Naive thymus-derived CD4-positive, alpha-beta T cell (primary cell): ENCODE results near the gene BUD31. TPM values are rescaled to one million over a fixed set of nuclear protein-coding genes. Genes with fewer than 3 reads are reported as not detected.
"Not testable (repeated sequence)": the region's sequence is repeated elsewhere in the genome, so short reads cannot be mapped to it uniquely, and the experiment has no call there.

Source experiments
- ATAC-seq: fragments of 150-1000 bp; cut with Tn5 transposase; 2 replicates; pipeline ENCODE4 v1.10.0; 2021; ENCODE audit warnings: mild to moderate bottlenecking, moderate library complexity
- CTCF ChIA-PET: fragments of 350-600 bp; sonication (Branson Sonifier 250); formaldehyde crosslinking; loops from one replicate; lab custom pipeline; 2021; ENCODE audit warnings: antibody characterized with exemption; lab: Charles Lee
- POLR2A ChIA-PET: fragments of 350-600 bp; sonication (Branson Sonifier 250); formaldehyde crosslinking; loops from one replicate; lab custom pipeline; 2021; ENCODE audit warnings: antibody characterized with exemption, inconsistent platforms; lab: Charles Lee
- DNase-seq, 9 donors: peaks; one replicate each; pipeline versions ENCODE4 v3.0.0 to v3.0.0-alpha.2; 2020 to 2022; ENCODE audit warnings: mixed read lengths in 1 of 9
- H3K27ac ChIP-seq: one replicate; pipeline ENCODE4 v1.7.0; 2013; ENCODE audit warnings: mild to moderate bottlenecking, low read depth, low read length, moderate library complexity
- H3K27me3 ChIP-seq, 2 donors: one replicate each; pipeline ENCODE4 v1.7.0; 2013; ENCODE audit warnings: low read length in 2 of 2, mild to moderate bottlenecking in 2 of 2, moderate library complexity in 2 of 2; ENCODE audit not compliant: control insufficient read depth in 2 of 2, insufficient read depth in 2 of 2
- H3K36me3 ChIP-seq, 3 experiments: 1 replicate in 2 of 3; 2 replicates in 1 of 3; pipeline ENCODE4 v1.7.0; 2013; ENCODE audit warnings: low read length in 3 of 3, mild to moderate bottlenecking in 3 of 3, moderate library complexity in 1 of 3; ENCODE audit not compliant: insufficient read depth in 3 of 3, control insufficient read depth in 2 of 3
- H3K4me1 ChIP-seq, 2 donors: one replicate each; pipeline ENCODE4 v1.7.0; 2013; ENCODE audit warnings: low read length in 2 of 2, mild to moderate bottlenecking in 2 of 2, moderate library complexity in 1 of 2; ENCODE audit not compliant: control insufficient read depth in 2 of 2, insufficient read depth in 2 of 2
- H3K4me3 ChIP-seq: 2 replicates; pipeline ENCODE4 v1.7.0; 2013; ENCODE audit warnings: mild to moderate bottlenecking, low read length
- H3K9me3 ChIP-seq, 3 experiments: 1 replicate in 2 of 3; 2 replicates in 1 of 3; pipeline ENCODE4 v1.7.0; 2013; ENCODE audit warnings: low read length in 3 of 3; ENCODE audit not compliant: control insufficient read depth in 2 of 3
- H3K27ac Mint-ChIP-seq, 9 donors: one replicate each; pipeline ENCODE4 v1.8.0; 2020 to 2022; ENCODE audit warnings: mixed read lengths in 9 of 9, mild to moderate bottlenecking in 8 of 9, moderate library complexity in 5 of 9, inconsistent platforms in 2 of 9
- H3K27me3 Mint-ChIP-seq, 5 donors: one replicate each; pipeline ENCODE4 v1.8.0; 2021 to 2022; ENCODE audit warnings: mixed read lengths in 5 of 5, mild to moderate bottlenecking in 1 of 5
- H3K36me3 Mint-ChIP-seq, 5 donors: one replicate each; pipeline ENCODE4 v1.8.0; 2020 to 2022; ENCODE audit warnings: mixed read lengths in 5 of 5, mild to moderate bottlenecking in 3 of 5, inconsistent platforms in 1 of 5
- H3K4me1 Mint-ChIP-seq, 7 donors: one replicate each; pipeline ENCODE4 v1.8.0; 2020 to 2022; ENCODE audit warnings: mixed read lengths in 7 of 7, mild to moderate bottlenecking in 3 of 7, inconsistent platforms in 1 of 7
- H3K4me3 Mint-ChIP-seq, 10 donors: one replicate each; pipeline ENCODE4 v1.8.0; 2020 to 2022; ENCODE audit warnings: mild to moderate bottlenecking in 10 of 10, mixed read lengths in 10 of 10, moderate library complexity in 6 of 10, inconsistent platforms in 2 of 10
- H3K9me3 Mint-ChIP-seq, 11 donors: one replicate each; pipeline ENCODE4 v1.8.0; 2020 to 2022; ENCODE audit warnings: mixed read lengths in 11 of 11, mild to moderate bottlenecking in 4 of 11, inconsistent platforms in 1 of 11, moderate library complexity in 1 of 11
- intact Hi-C, 2 donors: fragments of 100-400 bp; cut with micrococcal nuclease; formaldehyde crosslinking; loops; one replicate each; pipeline ENCODE4 v1.15.1; 2023
- polyA plus RNA-seq, 2 donors: library from polyadenylated mRNA; unstranded; fragments of 300-500 nt; fragmentation: Illumina TruSeq; gene quantifications; one replicate each; pipeline ENCODE4 v1.2.3, GENCODE V29; 2021
- total RNA-seq, 6 experiments: library from RNA in 5 of 6; stranded (reverse) in 5 of 6; gene quantifications; 1 replicate in 5 of 6; 2 replicates in 1 of 6; pipeline ENCODE4 v1.2.3 and lab custom pipeline; 2021 to 2026

BUD31 gene
- total and polyA plus RNA-seq, 7 experiments from 2014 or later: 55.2 to 173 (median 134) TPM

- intact Hi-C loops: loop anchor here in 1 of 2 donors (5.0 kb wide), 1 partner anchor 198 kb away; no protein-coding TSS in a partner anchor
- H3K9me3 Mint-ChIP-seq: no peaks in the 10 kb centered on the region
- peaks cover 4 to 29% (median 8%) of the 10 kb centered on the region in 5 donors for H3K36me3 Mint-ChIP-seq
- no peak for DNase-seq
- ChIA-PET POLR2A (interaction anchor here (0.6 to 3.9 kb wide), 5 partner anchors 7 to 20 kb away, joined by 3 to 25 read pairs (median 5); no protein-coding TSS in a partner anchor), CTCF (interaction anchor here (1.0 kb wide), 1 partner anchor 25 kb away, joined by 3 read pairs; the partner anchor contains the start of gene BUD31)
- no peaks in the 10 kb centered on the region for H3K27me3 ChIP-seq
- peaks cover 28 to 52% (median 43%) of the 10 kb centered on the region in 7 donors for H3K4me1 Mint-ChIP-seq
- H3K4me3 Mint-ChIP-seq: peak overlapping the region in 1 of 10 donors; percentile 12
- H3K27ac Mint-ChIP-seq: peak overlapping the region; percentile 68 to 91 (median 83)
- H3K27ac ChIP-seq: peak overlapping the region; percentile 55
- H3K9me3 ChIP-seq: no peaks in the 10 kb centered on the region
- H3K27me3 Mint-ChIP-seq: no peaks in the 10 kb centered on the region
- H3K4me3 ChIP-seq: no peak overlapping the region
- no peak for ATAC-seq
- H3K4me1 ChIP-seq: peaks cover 31 to 38% of the 10 kb centered on the region in 2 donors
- peaks cover 8 to 37% (median 18%) of the 10 kb centered on the region in 3 experiments for H3K36me3 ChIP-seq
Measured at GRCh38 chr7:99383791-99384370, 24.9 kb upstream of the BUD31 start.

GRCh38 chr7:99384523-99384922, 24.2 kb upstream of the BUD31 start:
- no peak for ATAC-seq
- H3K9me3 Mint-ChIP-seq: no peaks in the 10 kb centered on the region
- Histone ChIP-seq H3K27me3 (no peaks in the 10 kb centered on the region), H3K4me3 (no peak overlapping the region), H3K27ac (peak overlapping the region; percentile 55), H3K9me3 (no peaks in the 10 kb centered on the region), H3K36me3 (peaks cover 8 to 43% (median 18%) of the 10 kb centered on the region in 3 experiments), H3K4me1 (peaks cover 25 to 31% of the 10 kb centered on the region in 2 donors)
- no peak overlapping the region for H3K4me3 Mint-ChIP-seq
- H3K36me3 Mint-ChIP-seq: peaks cover 0 to 25% (median 4%) of the 10 kb centered on the region in 5 donors
- POLR2A ChIA-PET: interaction anchor here (1.2 to 3.9 kb wide), 4 partner anchors 8 to 19 kb away, joined by 3 to 25 read pairs (median 10); no protein-coding TSS in a partner anchor
- intact Hi-C loops: loop anchor here in 1 of 2 donors (5.0 kb wide), 1 partner anchor 198 kb away; no protein-coding TSS in a partner anchor
- H3K27me3 Mint-ChIP-seq: no peaks in the 10 kb centered on the region
- peaks cover 23 to 46% (median 37%) of the 10 kb centered on the region in 7 donors for H3K4me1 Mint-ChIP-seq
- H3K27ac Mint-ChIP-seq: peak overlapping the region in 7 of 9 donors; percentile 23 to 91 (median 79)
- no peak for DNase-seq
- CTCF ChIA-PET: interaction anchor here (1.0 kb wide), 1 partner anchor 24 kb away, joined by 3 read pairs; the partner anchor contains the start of gene BUD31

- Histone ChIP-seq H3K4me3 (no peak overlapping the region), H3K27ac (peak overlapping the region; percentile 64), H3K4me1 (peaks cover 14 to 21% of the 10 kb centered on the region in 2 donors), H3K27me3 (no peaks in the 10 kb centered on the region), H3K36me3 (peaks cover 14 to 53% (median 27%) of the 10 kb centered on the region in 3 experiments), H3K9me3 (no peaks in the 10 kb centered on the region)
- ChIA-PET POLR2A (interaction anchor here (3.9 kb wide), 1 partner anchor 9 kb away, joined by 25 read pairs; no protein-coding TSS in a partner anchor), CTCF (interaction anchor here (1.0 to 1.1 kb wide), 2 partner anchors 19 to 21 kb away, joined by 3 to 4 read pairs; no protein-coding TSS in a partner anchor)
- no peak for ATAC-seq
- intact Hi-C loops: no loop called here
- H3K4me3 Mint-ChIP-seq: no peak overlapping the region
- no peaks in the 10 kb centered on the region for H3K9me3 Mint-ChIP-seq
- peaks cover 0 to 20% (median 4%) of the 10 kb centered on the region in 5 donors for H3K36me3 Mint-ChIP-seq
- peak overlapping the region in 4 of 9 donors; percentile 8 to 71 (median 36) for H3K27ac Mint-ChIP-seq
- DNase-seq: no peak
- H3K27me3 Mint-ChIP-seq: no peaks in the 10 kb centered on the region
- peaks cover 15 to 35% (median 30%) of the 10 kb centered on the region in 7 donors for H3K4me1 Mint-ChIP-seq
Measured at GRCh38 chr7:99385564-99385963, 23.2 kb upstream of the BUD31 start.

DNA sequence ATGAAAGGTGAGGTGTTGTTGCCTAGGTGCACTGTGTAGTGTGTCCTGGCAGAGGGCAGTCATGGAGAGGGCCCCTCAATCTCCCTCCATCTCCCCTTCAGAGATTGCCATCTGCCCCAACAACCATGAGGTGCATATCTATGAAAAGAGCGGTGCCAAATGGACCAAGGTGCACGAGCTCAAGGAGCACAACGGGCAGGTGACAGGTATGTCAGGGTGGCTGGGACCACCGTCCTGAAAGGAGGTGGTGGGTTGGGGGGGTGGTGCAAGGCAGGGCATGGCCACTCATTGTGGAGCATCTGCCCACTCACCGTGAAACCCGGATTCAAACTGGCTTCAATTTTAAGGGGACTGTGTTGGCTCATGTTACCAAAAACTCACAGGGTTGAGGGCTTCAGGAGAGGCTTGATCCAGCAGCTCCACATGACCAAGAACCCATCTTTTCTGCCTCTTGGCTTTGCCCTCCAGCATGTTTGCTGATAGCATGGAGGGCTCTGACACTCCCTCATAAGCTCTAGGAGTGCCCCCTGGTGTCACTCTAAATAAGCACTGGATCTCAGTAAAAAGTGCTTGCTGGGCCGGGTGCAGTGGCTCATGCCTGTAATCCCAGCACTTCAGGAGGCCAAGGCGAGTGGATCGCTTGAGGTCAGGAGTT, 22.1 kb upstream of the BUD31 start:
- Histone ChIP-seq H3K36me3 (peaks cover 23 to 64% (median 36%) of the 10 kb centered on the region in 3 experiments), H3K27ac (peak overlapping the region; percentile 22), H3K4me1 (peaks cover 4 to 11% of the 10 kb centered on the region in 2 donors), H3K9me3 (no peaks in the 10 kb centered on the region), H3K27me3 (no peaks in the 10 kb centered on the region), H3K4me3 (no peak overlapping the region)
- POLR2A ChIA-PET: interaction anchor here (3.9 kb wide), 1 partner anchor 10 kb away, joined by 25 read pairs; no protein-coding TSS in a partner anchor
- ATAC-seq (peak; percentile 83), DNase-seq (peak in 6 of 9 donors; percentile 30 to 59 (median 51))
- peaks cover 0 to 22% (median 4%) of the 10 kb centered on the region in 5 donors for H3K36me3 Mint-ChIP-seq
- intact Hi-C loops: loop anchor here (1.0 kb wide), 1 partner anchor 21 kb away; no protein-coding TSS in a partner anchor
- H3K27me3 Mint-ChIP-seq: no peaks in the 10 kb centered on the region
- H3K4me3 Mint-ChIP-seq: peak overlapping the region in 1 of 10 donors; percentile 29
- no peaks in the 10 kb centered on the region for H3K9me3 Mint-ChIP-seq
- H3K27ac Mint-ChIP-seq: peak overlapping the region in 8 of 9 donors; percentile 42 to 92 (median 76)
- CTCF ChIA-PET: interaction anchor here (0.6 to 1.9 kb wide), 4 partner anchors 18 to 37 kb away, joined by 3 to 21 read pairs (median 4); no protein-coding TSS in a partner anchor
- peaks cover 5 to 25% (median 20%) of the 10 kb centered on the region in 7 donors for H3K4me1 Mint-ChIP-seq

DNA sequence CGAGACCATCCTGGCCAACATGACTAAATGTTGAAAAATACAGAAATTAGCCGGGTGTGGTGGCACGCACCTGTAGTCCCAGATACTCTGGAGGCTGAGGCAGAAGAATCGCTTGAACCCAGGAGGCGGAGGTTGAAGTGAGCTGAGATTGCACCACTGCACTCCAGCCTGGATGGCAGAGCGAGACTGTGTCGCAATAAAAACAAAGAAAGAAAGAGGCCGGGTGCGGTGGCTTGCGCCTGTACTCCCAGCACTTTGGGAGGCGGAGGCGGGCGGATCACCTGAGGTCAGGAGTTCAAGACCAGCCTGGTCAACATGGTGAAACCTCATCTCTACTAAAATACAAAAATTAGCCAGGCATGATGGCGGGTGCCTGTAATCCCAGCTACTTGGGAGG, 21.5 kb upstream of the BUD31 start:
- POLR2A ChIA-PET: interaction anchor here (3.9 kb wide), 1 partner anchor 11 kb away, joined by 25 read pairs; no protein-coding TSS in a partner anchor
- CTCF ChIA-PET: interaction anchor here (0.8 to 1.9 kb wide), 3 partner anchors 22 to 37 kb away, joined by 3 to 21 read pairs (median 3); no protein-coding TSS in a partner anchor
- DNase-seq, H3K27ac ChIP-seq, H3K4me3 Mint-ChIP-seq, H3K4me3 ChIP-seq, H3K4me1 ChIP-seq, H3K9me3 ChIP-seq, H3K27me3 Mint-ChIP-seq, ATAC-seq, H3K27me3 ChIP-seq, H3K9me3 Mint-ChIP-seq: not testable (repeated sequence)
- Mint-ChIP-seq H3K4me1 (peaks cover 5 to 29% (median 20%) of the 10 kb centered on the region in 7 donors), H3K27ac (peak overlapping the region in 6 of 9 donors; percentile 42 to 84 (median 71)), H3K36me3 (peaks cover 0 to 22% (median 4%) of the 10 kb centered on the region in 5 donors)
- H3K36me3 ChIP-seq: peaks cover 28 to 69% (median 37%) of the 10 kb centered on the region in 3 experiments
- intact Hi-C loops: loop anchor here (1.0 kb wide), 1 partner anchor 22 kb away; no protein-coding TSS in a partner anchor

DNA sequence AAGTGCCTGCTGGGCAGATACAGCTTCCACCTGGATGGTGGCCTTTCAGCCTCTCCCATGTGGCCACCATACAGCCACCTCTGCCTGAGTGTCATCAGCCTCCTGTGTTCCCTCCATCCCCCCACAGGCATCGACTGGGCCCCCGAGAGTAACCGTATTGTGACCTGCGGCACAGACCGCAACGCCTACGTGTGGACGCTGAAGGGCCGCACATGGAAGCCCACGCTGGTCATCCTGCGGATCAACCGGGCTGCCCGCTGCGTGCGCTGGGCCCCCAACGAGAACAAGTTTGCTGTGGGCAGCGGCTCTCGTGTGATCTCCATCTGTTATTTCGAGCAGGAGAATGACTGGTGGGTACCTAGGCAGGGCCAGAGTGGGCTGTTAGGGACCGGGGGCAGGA, 20.9 kb upstream of the BUD31 start:
- H3K27me3 Mint-ChIP-seq: no peaks in the 10 kb centered on the region
- peak overlapping the region in 3 of 9 donors; percentile 12 to 78 (median 46) for H3K27ac Mint-ChIP-seq
- ATAC-seq: no peak
- peaks cover 5 to 30% (median 20%) of the 10 kb centered on the region in 7 donors for H3K4me1 Mint-ChIP-seq
- Histone ChIP-seq H3K27me3 (no peaks in the 10 kb centered on the region), H3K9me3 (no peaks in the 10 kb centered on the region), H3K4me3 (no peak overlapping the region), H3K4me1 (peaks cover 0 to 4% of the 10 kb centered on the region in 2 donors), H3K27ac (no peak overlapping the region), H3K36me3 (peaks cover 29 to 75% (median 38%) of the 10 kb centered on the region in 3 experiments)
- intact Hi-C loops: loop anchor here (1.0 kb wide), 1 partner anchor 23 kb away; no protein-coding TSS in a partner anchor
- peaks cover 0 to 22% (median 4%) of the 10 kb centered on the region in 5 donors for H3K36me3 Mint-ChIP-seq
- CTCF ChIA-PET: interaction anchor here (1.9 kb wide), 1 partner anchor 23 kb away, joined by 21 read pairs; no protein-coding TSS in a partner anchor
- no peaks in the 10 kb centered on the region for H3K9me3 Mint-ChIP-seq
- no peak overlapping the region for H3K4me3 Mint-ChIP-seq
- POLR2A ChIA-PET: interaction anchor here (3.9 kb wide), 1 partner anchor 11 kb away, joined by 25 read pairs; no protein-coding TSS in a partner anchor
- no peak for DNase-seq
